Liver (tissue), 9 donors: Measurements from ENCODE around the gene PLCD1. TPM values are rescaled to one million over a fixed set of nuclear protein-coding genes. Genes with fewer than 3 reads are reported as not detected.

Source experiments
- DNase-seq: peaks from one replicate; pipeline ENCODE4 v3.0.0-alpha.2; 2017; ENCODE audit warnings: low spot score
- H3K27ac ChIP-seq, 2 donors: one replicate each; pipeline ENCODE4 v1.7.0; 2013; ENCODE audit warnings: inconsistent platforms in 2 of 2, low read length in 2 of 2, control low read depth in 1 of 2, low read depth in 1 of 2, mild to moderate bottlenecking in 1 of 2
- H3K27me3 ChIP-seq, 4 donors: one replicate each; pipeline versions ENCODE4 v1.6.1 to v1.7.0; 2013; ENCODE audit warnings: low read length in 3 of 4, inconsistent platforms in 1 of 4, mild to moderate bottlenecking in 1 of 4, moderate library complexity in 1 of 4; ENCODE audit not compliant: control insufficient read depth in 4 of 4, insufficient read depth in 4 of 4
- H3K36me3 ChIP-seq, 4 donors: one replicate each; pipeline versions ENCODE4 v1.6.1 to v1.7.0; 2013; ENCODE audit warnings: low read length in 3 of 4, mild to moderate bottlenecking in 3 of 4, low read depth in 1 of 4, moderate library complexity in 1 of 4; ENCODE audit not compliant: control insufficient read depth in 4 of 4, insufficient read depth in 3 of 4
- H3K4me1 ChIP-seq, 4 donors: one replicate each; pipeline versions ENCODE4 v1.6.1 to v1.7.0; 2013; ENCODE audit warnings: low read length in 3 of 4, mild to moderate bottlenecking in 3 of 4, moderate library complexity in 1 of 4; ENCODE audit not compliant: control insufficient read depth in 4 of 4, insufficient read depth in 4 of 4
- H3K4me3 ChIP-seq, 3 donors: one replicate each; pipeline versions ENCODE4 v1.6.1 to v1.7.0; 2013; ENCODE audit warnings: low read length in 3 of 3, control low read depth in 1 of 3, low read depth in 1 of 3, mild to moderate bottlenecking in 1 of 3
- H3K9ac ChIP-seq, 2 donors: one replicate each; pipeline ENCODE4 v1.7.0; 2013; ENCODE audit warnings: low read length in 2 of 2, mild to moderate bottlenecking in 2 of 2, moderate library complexity in 2 of 2, control low read depth in 1 of 2, low read depth in 1 of 2
- H3K9me3 ChIP-seq, 4 donors: one replicate each; pipeline versions ENCODE4 v1.6.1 to v1.7.0; 2013; ENCODE audit warnings: low read length in 3 of 4; ENCODE audit not compliant: control insufficient read depth in 4 of 4
- CTCF ChIP-seq: fragments of 150-350 bp; IDR thresholded peaks from 2 replicates; pipeline ENCODE4 v1.5.1; 2017; ENCODE audit warnings: improper control_type of control experiment, low read depth, low read length; ENCODE audit not compliant: missing input control
- FOXA1 ChIP-seq: IDR thresholded peaks from 2 replicates; pipeline ENCODE4 v1.6.1; 2016; ENCODE audit warnings: antibody characterized with exemption
- FOXA2 ChIP-seq: IDR thresholded peaks from 2 replicates; pipeline ENCODE4 v1.6.1; 2016; ENCODE audit warnings: antibody characterized with exemption
- GABPA ChIP-seq, 2 donors: IDR thresholded peaks in 1 of 2; conservative IDR thresholded peaks in 1 of 2; 2 replicates each; pipeline ENCODE4 v1.6.1; 2016; ENCODE audit warnings: antibody characterized with exemption in 2 of 2, mild to moderate bottlenecking in 1 of 2, moderate library complexity in 1 of 2
- HNF4A ChIP-seq, 2 donors: conservative IDR thresholded peaks; 2 replicates each; pipeline ENCODE4 v1.6.1; 2016; ENCODE audit warnings: antibody characterized with exemption in 2 of 2, mild to moderate bottlenecking in 2 of 2
- HNF4G ChIP-seq: IDR thresholded peaks from 2 replicates; pipeline ENCODE4 v1.6.1; 2016; ENCODE audit warnings: antibody characterized with exemption
- JUND ChIP-seq, 2 donors: IDR thresholded peaks; 2 replicates each; pipeline ENCODE4 v1.6.1; 2016; ENCODE audit warnings: antibody characterized with exemption in 2 of 2
- MAX ChIP-seq: IDR thresholded peaks from 2 replicates; pipeline ENCODE4 v1.6.1; 2016; ENCODE audit warnings: antibody characterized with exemption
- NR2F2 ChIP-seq: IDR thresholded peaks from 2 replicates; pipeline ENCODE4 v1.6.1; 2016; ENCODE audit warnings: antibody characterized with exemption
- RAD21 ChIP-seq, 2 donors: IDR thresholded peaks; 2 replicates each; pipeline ENCODE4 v1.6.1; 2016; ENCODE audit warnings: antibody characterized with exemption in 2 of 2, mild to moderate bottlenecking in 2 of 2
- REST ChIP-seq: IDR thresholded peaks from 2 replicates; pipeline ENCODE4 v1.6.1; 2016; ENCODE audit warnings: antibody characterized with exemption, mild to moderate bottlenecking
- RXRA ChIP-seq, 2 donors: IDR thresholded peaks; 2 replicates each; pipeline ENCODE4 v1.6.1; 2017 to 2018; ENCODE audit warnings: antibody characterized with exemption in 2 of 2, mild to moderate bottlenecking in 1 of 2
- SP1 ChIP-seq: IDR thresholded peaks from 2 replicates; pipeline ENCODE4 v1.6.1; 2018; ENCODE audit warnings: antibody characterized with exemption, mild to moderate bottlenecking
- TAF1 ChIP-seq: conservative IDR thresholded peaks from 2 replicates; pipeline ENCODE4 v1.6.1; 2016; ENCODE audit warnings: antibody characterized with exemption, mild to moderate bottlenecking
- ZBTB33 ChIP-seq: IDR thresholded peaks from 2 replicates; pipeline ENCODE4 v1.6.1; 2016; ENCODE audit warnings: antibody characterized with exemption
- WGBS: extraction: QIAGEN DNeasy Blood & Tissue Kit; methylation state at CpG from one replicate; pipeline ENCODE4 v1.1.7; 2013; 5-methylcytosine and 5-hydroxymethylcytosine counted together
- polyA plus RNA-seq, 2 donors: library from polyadenylated mRNA; stranded (reverse) in 1 of 2; unstranded in 1 of 2; fragments of 200-250 nt in 1 of 2; fragments of >200 nt in 1 of 2; fragmentation: Nextera tagmentation in 1 of 2; extraction: Ambion mirVana in 1 of 2; gene quantifications; one replicate each; pipeline versions ENCODE4 v1.2.1 to v1.2.3, GENCODE V29; 2013 to 2015
- total RNA-seq, 2 donors: library from RNA; depleted of rRNA; stranded (reverse); fragments of >200 nt; gene quantifications; one replicate each; pipeline ENCODE4 v1.2.3, GENCODE V29; 2014
- donor health status: healthy.
- donor health status: healthy.
- donor health status: healthy.
- donor health status: healthy.
- donor health status: healthy.

PLCD1 gene
- total and polyA plus RNA-seq, 4 donors: 6.7 to 10.5 (median 9.1) TPM

- TF ChIP-seq TAF1: no peak
- TF ChIP-seq FOXA2: no peak
- TF ChIP-seq JUND (IDR thresholded peaks at IDR 0.05): no peak
- TF ChIP-seq REST: no peak
- TF ChIP-seq HNF4A (conservative IDR thresholded peaks at IDR 0.05): no peak
- TF ChIP-seq RXRA (IDR thresholded peaks at IDR 0.05): no peak
- no peak for TF ChIP-seq CTCF
- TF ChIP-seq ZBTB33: no peak
- no peak for TF ChIP-seq MAX
- no peak for TF ChIP-seq HNF4G
- TF ChIP-seq FOXA1: no peak
- no peak for TF ChIP-seq GABPA (IDR thresholded peaks at IDR 0.05 in 1 of 2, conservative IDR thresholded peaks at IDR 0.05 in 1 of 2)
- TF ChIP-seq NR2F2: no peak
- 96% methylated on average over 7 of the region's 7 CpGs for WGBS
- DNase-seq: no peak
These were observed 21.7 kb downstream of the PLCD1 start for GRCh38 chr3:38007754-38008090.

GRCh38 chr3:38006445-38006995 is 22.9 kb downstream of the PLCD1 start:
- 95% methylated on average over 16 of the region's 16 CpGs for WGBS
- H3K27ac ChIP-seq: no peak overlapping the region
- H3K4me1 ChIP-seq: peaks cover 0 to 5% (median 1%) of the 10 kb centered on the region in 4 donors
- H3K9ac ChIP-seq: no peak overlapping the region
- no peaks in the 10 kb centered on the region for H3K27me3 ChIP-seq
- peaks cover 2 to 15% (median 8%) of the 10 kb centered on the region in 4 donors for H3K36me3 ChIP-seq
- no peak for DNase-seq
- no peaks in the 10 kb centered on the region for H3K9me3 ChIP-seq
- TF ChIP-seq TAF1 (no peak), FOXA1 (no peak), RAD21 (IDR thresholded peaks at IDR 0.05) (no peak), SP1 (no peak), RXRA (IDR thresholded peaks at IDR 0.05) (no peak), CTCF (no peak), HNF4A (conservative IDR thresholded peaks at IDR 0.05) (no peak), NR2F2 (no peak)
- H3K4me3 ChIP-seq: no peak overlapping the region

More at GRCh38 chr3:38007754-38008090, 21.7 kb downstream of the PLCD1 start:
- no peaks in the 10 kb centered on the region for H3K9me3 ChIP-seq
- no peak overlapping the region for H3K4me3 ChIP-seq
- H3K27ac ChIP-seq: no peak overlapping the region
- H3K27me3 ChIP-seq: no peaks in the 10 kb centered on the region
- peaks cover 2 to 15% (median 8%) of the 10 kb centered on the region in 4 donors for H3K36me3 ChIP-seq
- H3K4me1 ChIP-seq: peaks cover 0 to 5% (median 1%) of the 10 kb centered on the region in 4 donors
- no peak overlapping the region for H3K9ac ChIP-seq
